Body of pancreas (tissue), 4 donors: ENCODE measurements around the gene AOC1. TPM values are rescaled to one million over a fixed set of nuclear protein-coding genes. Genes with fewer than 3 reads are reported as not detected.
A peak's percentile ranks its signal among the peaks of the same experiment; 100 is the strongest.

Source experiments
- ATAC-seq: fragments of 150-250 bp; one replicate; pipeline ENCODE4 v1.9.1; 2016
- DNase-seq, 4 donors: peaks; one replicate each; pipeline ENCODE4 v3.0.0-alpha.2; 2019
- H3K27ac ChIP-seq, 4 donors: fragments of 200-600 bp; sonication (generic); 1 replicate in 3 of 4; 2 replicates in 1 of 4; pipeline versions ENCODE4 v1.5.1 to v1.6.1; 2016 to 2019; ENCODE audit warnings: mild to moderate bottlenecking in 1 of 4, mixed read lengths in 1 of 4, moderate library complexity in 1 of 4
- H3K27me3 ChIP-seq, 2 donors: fragments of 200-600 bp; sonication (generic); one replicate each; pipeline ENCODE4 v1.6.0; 2016; ENCODE audit warnings: mild to moderate bottlenecking in 1 of 2
- H3K36me3 ChIP-seq, 2 donors: fragments of 200-600 bp; sonication (generic); replicated peaks in 1 of 2; 2 replicates each; pipeline ENCODE4 v1.5.1; 2016; ENCODE audit warnings: low read depth in 2 of 2; ENCODE audit not compliant: insufficient read depth in 1 of 2
- H3K4me1 ChIP-seq: fragments of 200-600 bp; sonication (generic); one replicate; pipeline ENCODE4 v1.6.0; 2016
- H3K4me3 ChIP-seq, 2 donors: fragments of 200-600 bp; sonication (generic); 1 replicate in 1 of 2; 2 replicates in 1 of 2; pipeline ENCODE4 v1.5.1; 2016 to 2019
- H3K9me3 ChIP-seq, 3 donors: fragments of 200-600 bp; sonication (generic); 1 replicate in 2 of 3; 2 replicates in 1 of 3; pipeline ENCODE4 v1.5.1; 2016
- CTCF ChIP-seq, 7 experiments: fragments of 450-650 bp in 4 of 7; fragments of 200-600 bp in 3 of 7; sonication (generic) in 3 of 7; IDR thresholded peaks; one replicate each; pipeline ENCODE4 v1.5.1; 2016 to 2019; ENCODE audit warnings: antibody characterized with exemption in 7 of 7
- POLR2A ChIP-seq, 3 donors: fragments of 450-650 bp; IDR thresholded peaks; one replicate each; pipeline ENCODE4 v1.6.1; 2016; ENCODE audit warnings: antibody characterized with exemption in 3 of 3, mild to moderate bottlenecking in 2 of 3
- WGBS, 2 donors: methylation state at CpG; one replicate each; pipeline ENCODE4 v1.1.5; 2017; 5-methylcytosine and 5-hydroxymethylcytosine counted together
- intact Hi-C: fragments of 100-400 bp; cut with DNase I; formaldehyde crosslinking; loops from one replicate; pipeline ENCODE4 v1.15.1; 2023
- total RNA-seq, 2 donors: library from RNA; depleted of rRNA; stranded (reverse); fragments of >200 nt; gene quantifications; one replicate each; pipeline ENCODE4 v1.1.0, GENCODE V29; 2016

Gene AOC1
- total RNA-seq, 2 donors from 2014 or later: 1.6 TPM; not detected in 1

GRCh38 chr7:150820148-150820547, 32.2 kb upstream of the AOC1 start:
- DNase-seq (no peak), ATAC-seq (no peak)
- H3K27me3 ChIP-seq: no peaks in the 10 kb centered on the region
- no peak overlapping the region for H3K4me3 ChIP-seq
- H3K27ac ChIP-seq: no peak overlapping the region
- H3K4me1 ChIP-seq: no peaks in the 10 kb centered on the region
- H3K9me3 ChIP-seq: no peaks in the 10 kb centered on the region
- TF ChIP-seq CTCF (IDR thresholded peaks at IDR 0.05): no peak
- intact Hi-C loops: no loop called here
- H3K36me3 ChIP-seq: no peaks in the 10 kb centered on the region
- WGBS, 2 donors: 36 to 38% methylated on average over 5 of the region's 5 CpGs

- 67 to 68% methylated on average over 7 of the region's 7 CpGs for WGBS, 2 donors
- no peak overlapping the region for H3K27ac ChIP-seq
- no peak for ATAC-seq
Measured at GRCh38 chr7:150820578-150821198, 31.6 kb upstream of the AOC1 start.

GRCh38 chr7:150823043-150823442, 29.3 kb upstream of the AOC1 start:
- no peak overlapping the region for H3K27ac ChIP-seq
- DNase-seq (no peak), ATAC-seq (no peak)
- H3K4me1 ChIP-seq: no peaks in the 10 kb centered on the region
- H3K27me3 ChIP-seq: no peaks in the 10 kb centered on the region
- TF ChIP-seq CTCF (IDR thresholded peaks at IDR 0.05) (no peak), POLR2A (IDR thresholded peaks at IDR 0.05) (no peak)
- no peak overlapping the region for H3K4me3 ChIP-seq
- intact Hi-C loops: no loop called here
- H3K9me3 ChIP-seq: no peaks in the 10 kb centered on the region
- no peaks in the 10 kb centered on the region for H3K36me3 ChIP-seq
- 69 to 77% methylated on average over 8 of the region's 8 CpGs for WGBS, 2 donors

More at GRCh38 chr7:150820578-150821198, 31.6 kb upstream of the AOC1 start:
- Histone ChIP-seq H3K9me3 (no peaks in the 10 kb centered on the region), H3K4me1 (no peaks in the 10 kb centered on the region), H3K4me3 (no peak overlapping the region), H3K36me3 (no peaks in the 10 kb centered on the region), H3K27me3 (no peaks in the 10 kb centered on the region)
- no peak for TF ChIP-seq POLR2A (IDR thresholded peaks at IDR 0.05)
- intact Hi-C loops: no loop called here
- DNase-seq: no peak

GRCh38 chr7:150823484-150824126, 28.7 kb upstream of the AOC1 start:
- ATAC-seq: peak; percentile 40
- WGBS, 2 donors: 75 to 83% methylated on average over 10 of the region's 10 CpGs
- Histone ChIP-seq H3K4me1 (no peaks in the 10 kb centered on the region), H3K27me3 (no peaks in the 10 kb centered on the region), H3K4me3 (no peak overlapping the region), H3K9me3 (no peaks in the 10 kb centered on the region), H3K27ac (no peak overlapping the region), H3K36me3 (no peaks in the 10 kb centered on the region)
- TF ChIP-seq CTCF (IDR thresholded peaks at IDR 0.05) (no peak), POLR2A (IDR thresholded peaks at IDR 0.05) (no peak)
- no peak for DNase-seq
- intact Hi-C loops: no loop called here

- H3K4me1 ChIP-seq: no peaks in the 10 kb centered on the region
- TF ChIP-seq POLR2A (IDR thresholded peaks at IDR 0.05) (no peak), CTCF (IDR thresholded peaks at IDR 0.05) (no peak)
- no peaks in the 10 kb centered on the region for H3K9me3 ChIP-seq
- no peak for ATAC-seq
- H3K27me3 ChIP-seq: no peaks in the 10 kb centered on the region
- WGBS, 2 donors: 86 to 88% methylated on average over 12 to 20 of the region's 20 CpGs
- intact Hi-C loops: no loop called here
- H3K27ac ChIP-seq: no peak overlapping the region
- DNase-seq: no peak
- H3K4me3 ChIP-seq: no peak overlapping the region
- H3K36me3 ChIP-seq: no peaks in the 10 kb centered on the region
Measured at GRCh38 chr7:150824379-150825177, 27.7 kb upstream of the AOC1 start.
